ENCODE data around the gene PHOSPHO1. TPM values are rescaled to one million over a fixed set of nuclear protein-coding genes. Genes with fewer than 3 reads are reported as not detected.
"Not testable (repeated sequence)": the region's sequence is repeated elsewhere in the genome, so short reads cannot be mapped to it uniquely, and the experiment has no call there.

PHOSPHO1 gene
- total RNA-seq, 1 donor from 2014 or later = not detected

- FAIRE-seq = no peak
- TF ChIP-seq CTCF (IDR thresholded peaks at IDR 0.05; ENCODE audit: insufficient read depth, low read length, severe bottlenecking) = no peak
- no peak for DNase-seq (ENCODE audit: low read depth)
- Histone ChIP-seq H3K27me3 (ENCODE audit: control insufficient read depth, insufficient read depth, low read length) (no peaks in the 10 kb centered on the region), H3K4me3 (ENCODE audit: low read depth, low read length) (no peak overlapping the region), H3K36me3 (ENCODE audit: control insufficient read depth, insufficient read depth, low read length) (no peaks in the 10 kb centered on the region)
Measured at GRCh38 chr17:49180998-49181635, 49.5 kb downstream of the PHOSPHO1 start.

DNA sequence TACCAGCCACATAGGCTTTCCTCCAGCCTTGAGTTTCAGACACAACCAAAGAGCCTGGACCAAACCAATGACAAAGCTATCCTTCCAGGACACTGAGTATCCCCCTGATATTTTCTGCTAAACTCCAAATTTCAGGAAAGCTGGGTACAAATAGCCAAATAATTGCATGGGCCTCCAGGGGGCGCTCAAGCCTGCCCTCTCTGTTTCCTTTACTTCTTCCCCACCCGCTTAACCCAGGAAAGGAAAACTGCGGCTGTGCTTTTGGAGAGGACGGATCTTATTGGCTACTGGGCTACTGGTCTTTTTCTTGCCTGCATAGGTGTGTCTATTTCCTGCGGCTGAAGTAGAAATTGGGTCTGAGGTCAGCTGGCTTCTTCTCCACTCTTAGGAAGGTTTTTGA, 50.3 kb downstream of the PHOSPHO1 start:
- no peak for FAIRE-seq

GRCh38 chr17:49175978-49176377, 54.6 kb downstream of the PHOSPHO1 start:
- not testable (repeated sequence) for H3K36me3 ChIP-seq (ENCODE audit: control insufficient read depth, insufficient read depth, low read length); H3K4me3 ChIP-seq (ENCODE audit: low read depth, low read length); FAIRE-seq; H3K27me3 ChIP-seq (ENCODE audit: control insufficient read depth, insufficient read depth, low read length); DNase-seq (ENCODE audit: low read depth)

More for the DNA sequence above, 50.3 kb downstream of the PHOSPHO1 start:
- no peaks in the 10 kb centered on the region for H3K36me3 ChIP-seq (ENCODE audit: control insufficient read depth, insufficient read depth, low read length)
- H3K27me3 ChIP-seq (ENCODE audit: control insufficient read depth, insufficient read depth, low read length) = no peaks in the 10 kb centered on the region
- peak; percentile 77 for TF ChIP-seq CTCF (IDR thresholded peaks at IDR 0.05; ENCODE audit: insufficient read depth, low read length, severe bottlenecking)
- H3K4me3 ChIP-seq (ENCODE audit: low read depth, low read length) = no peak overlapping the region
- peak; percentile 18 for DNase-seq (ENCODE audit: low read depth)

Other genes with a start within 250 kb of the PHOSPHO1 start
- gene IGF2BP1, start 233.4 kb downstream of the PHOSPHO1 start, total RNA-seq = not detected in 2 replicates
- 4.2 and 7.2 TPM in 2 replicates for gene B4GALNT2, start 98.0 kb downstream of the PHOSPHO1 start, total RNA-seq
- gene GNGT2, start 20.2 kb downstream of the PHOSPHO1 start, total RNA-seq = not detected in 2 replicates
- not detected in 2 replicates for gene ABI3, start 20.1 kb downstream of the PHOSPHO1 start, total RNA-seq
- 5.3 and 5.5 TPM in 2 replicates for gene ZNF652, start 131.5 kb upstream of the PHOSPHO1 start, total RNA-seq
- gene PHB1, start 184.1 kb upstream of the PHOSPHO1 start, total RNA-seq = 152 and 235 TPM in 2 replicates

Data from bronchial epithelial cell (primary cell).